H9 (cell line): Measurements from ENCODE around the gene ATRNL1. TPM values are rescaled to one million over a fixed set of nuclear protein-coding genes. Genes with fewer than 3 reads are reported as not detected.

Experiments
- DNase-seq: peaks from one replicate; pipeline ENCODE4 v3.0.0-alpha.2; 2017
- H2AFZ ChIP-seq: one replicate; pipeline ENCODE4 v1.6.1; 2013; ENCODE audit warnings: mild to moderate bottlenecking, low read length, control low read depth, moderate library complexity
- H2AK5ac ChIP-seq: 2 replicates; pipeline ENCODE4 v1.6.1; 2013; ENCODE audit warnings: low read length, control low read depth, mixed read lengths; ENCODE audit not compliant: insufficient read length
- H2BK120ac ChIP-seq: one replicate; pipeline ENCODE4 v1.6.1; 2013; ENCODE audit warnings: low read depth, mild to moderate bottlenecking, low read length, control low read depth, inconsistent platforms; ENCODE audit not compliant: poor library complexity, severe bottlenecking
- H2BK12ac ChIP-seq: 2 replicates; pipeline ENCODE4 v1.6.1; 2013; ENCODE audit warnings: low read length, control low read depth, mixed read lengths, low read depth; ENCODE audit not compliant: insufficient read length
- H2BK15ac ChIP-seq: 2 replicates; pipeline ENCODE4 v1.6.1; 2013; ENCODE audit warnings: low read depth, low read length, control low read depth
- H2BK20ac ChIP-seq: one replicate; pipeline ENCODE4 v1.6.1; 2013; ENCODE audit warnings: low read depth, mild to moderate bottlenecking, low read length, control low read depth, inconsistent platforms; ENCODE audit not compliant: poor library complexity, severe bottlenecking
- H2BK5ac ChIP-seq: 2 replicates; pipeline ENCODE4 v1.6.1; 2013; ENCODE audit warnings: low read length, control low read depth, mixed read lengths; ENCODE audit not compliant: insufficient read length
- H3K14ac ChIP-seq: 2 replicates; pipeline ENCODE4 v1.6.1; 2013; ENCODE audit warnings: low read length, control low read depth; ENCODE audit not compliant: insufficient read depth
- H3K18ac ChIP-seq: 2 replicates; pipeline ENCODE4 v1.6.1; 2013; ENCODE audit warnings: low read depth, mild to moderate bottlenecking, mixed read lengths, low read length, control low read depth; ENCODE audit not compliant: insufficient read length
- H3K23ac ChIP-seq: 2 replicates; pipeline ENCODE4 v1.6.1; 2013; ENCODE audit warnings: low read length, control low read depth, mixed read lengths, low read depth; ENCODE audit not compliant: insufficient read length
- H3K23me2 ChIP-seq: 2 replicates; pipeline ENCODE4 v1.6.1; 2013; ENCODE audit warnings: low read depth, mild to moderate bottlenecking, mixed read lengths, low read length, control low read depth; ENCODE audit not compliant: insufficient read length, poor library complexity, severe bottlenecking
- H3K27ac ChIP-seq: 2 replicates; pipeline ENCODE4 v1.5.1; 2013; ENCODE audit warnings: low read length, control low read depth, mixed read lengths, low read depth; ENCODE audit not compliant: insufficient read length
- H3K27me3 ChIP-seq: 2 replicates; pipeline ENCODE4 v1.6.1; 2013; ENCODE audit warnings: low read length, control low read depth, inconsistent platforms; ENCODE audit not compliant: insufficient read depth
- H3K4ac ChIP-seq: 2 replicates; pipeline ENCODE4 v1.6.1; 2013; ENCODE audit warnings: low read depth, mild to moderate bottlenecking, control low read depth, inconsistent platforms, low read length, moderate library complexity
- H3K4me1 ChIP-seq: 2 replicates; pipeline ENCODE4 v1.6.1; 2013; ENCODE audit warnings: low read length, control low read depth, inconsistent platforms; ENCODE audit not compliant: insufficient read depth
- H3K4me2 ChIP-seq: 2 replicates; pipeline ENCODE4 v1.6.1; 2013; ENCODE audit warnings: low read length, control low read depth, mixed read lengths; ENCODE audit not compliant: insufficient read length, insufficient read depth
- H3K56ac ChIP-seq: 2 replicates; pipeline ENCODE4 v1.6.1; 2013; ENCODE audit warnings: low read depth, mild to moderate bottlenecking, mixed read lengths, low read length, control low read depth; ENCODE audit not compliant: insufficient read length
- H3K79me1 ChIP-seq: 2 replicates; pipeline ENCODE4 v1.6.1; 2013; ENCODE audit warnings: low read depth, mild to moderate bottlenecking, moderate library complexity, low read length, control low read depth, inconsistent platforms; ENCODE audit not compliant: insufficient read depth, poor library complexity, severe bottlenecking
- H3K79me2 ChIP-seq: 2 replicates; pipeline ENCODE4 v1.6.1; 2013; ENCODE audit warnings: low read length, control low read depth, inconsistent platforms; ENCODE audit not compliant: insufficient read depth
- H3K9ac ChIP-seq: 2 replicates; pipeline ENCODE4 v1.6.1; 2013; ENCODE audit warnings: low read length, control low read depth, mixed read lengths; ENCODE audit not compliant: insufficient read length; ENCODE audit errors: extremely low read depth
- H3K9me3 ChIP-seq: one replicate; pipeline ENCODE4 v1.6.1; 2013; ENCODE audit warnings: low read depth, low read length, inconsistent platforms; ENCODE audit not compliant: control insufficient read depth
- H3T11ph ChIP-seq: one replicate; pipeline ENCODE4 v1.6.1; 2013; ENCODE audit warnings: mild to moderate bottlenecking, low read length, control low read depth, inconsistent platforms
- H4K20me1 ChIP-seq: one replicate; pipeline ENCODE4 v1.6.1; 2013; ENCODE audit not compliant: control insufficient read depth, insufficient read length, insufficient read depth
- H4K5ac ChIP-seq: 2 replicates; pipeline ENCODE4 v1.6.1; 2013; ENCODE audit warnings: low read depth, mild to moderate bottlenecking, mixed read lengths, low read length, control low read depth; ENCODE audit not compliant: insufficient read length
- H4K8ac ChIP-seq: replicated peaks from 2 replicates; pipeline ENCODE4 v1.6.1; 2013; ENCODE audit warnings: low read length, control low read depth, mixed read lengths, low read depth; ENCODE audit not compliant: insufficient read length
- H4K91ac ChIP-seq: 2 replicates; pipeline ENCODE4 v1.6.1; 2013; ENCODE audit warnings: low read depth, mild to moderate bottlenecking, moderate library complexity, mixed read lengths, low read length, control low read depth; ENCODE audit not compliant: insufficient read length
- H3K27ac Mint-ChIP-seq, 3 experiments: 2 replicates in 2 of 3; 3 replicates in 1 of 3; pipeline ENCODE4 v1.8.0; 2020 to 2021; ENCODE audit warnings: mixed read lengths in 3 of 3, mild to moderate bottlenecking in 1 of 3, moderate library complexity in 1 of 3
- H3K27me3 Mint-ChIP-seq: 2 replicates; pipeline ENCODE4 v1.8.0; 2021; ENCODE audit warnings: low read depth, mild to moderate bottlenecking, moderate library complexity, mixed read lengths
- H3K36me3 Mint-ChIP-seq, 3 experiments: 2 replicates in 2 of 3; 3 replicates in 1 of 3; pipeline ENCODE4 v1.8.0; 2020 to 2021; ENCODE audit warnings: low read depth in 3 of 3, mixed read lengths in 3 of 3; ENCODE audit not compliant: insufficient read depth in 1 of 3
- H3K4me1 Mint-ChIP-seq, 2 experiments: 2 replicates each; pipeline ENCODE4 v1.8.0; 2020; ENCODE audit warnings: mixed read lengths in 2 of 2
- H3K4me3 Mint-ChIP-seq, 2 experiments: 2 replicates in 1 of 2; 3 replicates in 1 of 2; pipeline ENCODE4 v1.8.0; 2020 to 2021; ENCODE audit warnings: mild to moderate bottlenecking in 2 of 2, mixed read lengths in 2 of 2, moderate library complexity in 1 of 2
- H3K9me3 Mint-ChIP-seq, 2 experiments: 2 replicates in 1 of 2; 3 replicates in 1 of 2; pipeline ENCODE4 v1.8.0; 2020; ENCODE audit warnings: mild to moderate bottlenecking in 2 of 2, mixed read lengths in 2 of 2, moderate library complexity in 1 of 2
- CTCF ChIP-seq: fragments of 200-600 bp; sonication (generic); conservative IDR thresholded peaks from 3 replicates; pipeline ENCODE4 v1.8.0; 2021; ENCODE audit warnings: antibody characterized with exemption, mild to moderate bottlenecking
- WGBS: extraction: QIAGEN DNeasy Blood & Tissue Kit; methylation state at CpG from one replicate; pipeline ENCODE4 v1.1.7; 2013; ENCODE audit warnings: missing lambda C conversion rate, low lambda C conversion rate, mixed read lengths; ENCODE audit not compliant: insufficient read length; ENCODE audit errors: extremely low coverage; 5-methylcytosine and 5-hydroxymethylcytosine counted together
- total RNA-seq: library from RNA; stranded (reverse); gene quantifications from 2 replicates; pipeline ENCODE4 v1.2.1, GENCODE V29; 2021

Gene ATRNL1
- total RNA-seq, 1 experiment from 2014 or later = 9.2 TPM

- Mint-ChIP-seq H3K4me3 (no peak overlapping the region), H3K4me1 (no peaks in the 10 kb centered on the region), H3K27me3 (no peaks in the 10 kb centered on the region), H3K27ac (no peak overlapping the region), H3K9me3 (no peaks in the 10 kb centered on the region), H3K36me3 (no peaks in the 10 kb centered on the region)
- H2BK12ac ChIP-seq = no peak overlapping the region
- H3K27ac ChIP-seq = no peak overlapping the region
- H4K5ac ChIP-seq = no peak overlapping the region
- no peak overlapping the region for H3T11ph ChIP-seq
- no peak overlapping the region for H4K91ac ChIP-seq
- H3K9ac ChIP-seq = no peak overlapping the region
- no peaks in the 10 kb centered on the region for H3K23me2 ChIP-seq
- no peak overlapping the region for H3K14ac ChIP-seq
- H2AK5ac ChIP-seq = no peak overlapping the region
- no peak overlapping the region for H2AFZ ChIP-seq
- H3K4me1 ChIP-seq = no peaks in the 10 kb centered on the region
- H2BK5ac ChIP-seq = no peak overlapping the region
- H4K20me1 ChIP-seq = no peaks in the 10 kb centered on the region
- H3K4ac ChIP-seq = no peak overlapping the region
- H3K4me2 ChIP-seq = no peak overlapping the region
- H2BK15ac ChIP-seq = no peak overlapping the region
- no peaks in the 10 kb centered on the region for H3K27me3 ChIP-seq
- no CpG with 5 or more reads among the region's 3 CpGs for WGBS
- no peak for TF ChIP-seq CTCF
- no peak for DNase-seq
- no peak overlapping the region for H3K18ac ChIP-seq
- H3K23ac ChIP-seq = no peak overlapping the region
- no peaks in the 10 kb centered on the region for H3K9me3 ChIP-seq
- no peak overlapping the region for H4K8ac ChIP-seq
- H3K79me1 ChIP-seq = no peaks in the 10 kb centered on the region
- H2BK120ac ChIP-seq = no peak overlapping the region
- H2BK20ac ChIP-seq = no peak overlapping the region
- H3K56ac ChIP-seq = no peak overlapping the region
- H3K79me2 ChIP-seq = no peaks in the 10 kb centered on the region
Measured at GRCh38 chr10:115436999-115437398, 343.8 kb downstream of the ATRNL1 start.
